ENCODE results near the gene GAS2L2. TPM values are rescaled to one million over a fixed set of nuclear protein-coding genes. Genes with fewer than 3 reads are reported as not detected.

GAS2L2 gene
- total RNA-seq, 1 experiment from 2014 or later: not detected

DNA sequence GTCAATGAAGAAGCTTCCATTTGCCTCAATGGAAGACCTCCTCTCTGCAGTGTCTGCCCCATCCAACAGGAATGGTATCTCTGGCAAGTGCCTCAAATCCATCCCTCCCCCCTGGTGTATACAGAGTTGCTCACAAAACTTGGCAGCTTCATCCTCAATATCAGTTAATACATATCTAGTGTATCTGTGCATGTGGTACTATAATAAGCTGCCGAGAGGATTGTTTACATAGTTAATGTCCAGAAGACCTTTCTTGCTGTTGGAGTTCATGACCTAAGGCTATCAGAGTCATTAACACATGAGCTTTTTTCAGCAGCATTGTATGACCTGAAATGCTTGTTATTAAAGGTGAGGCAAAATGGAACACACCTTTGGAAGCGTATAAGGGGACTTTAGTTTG lies 35.6 kb downstream of the GAS2L2 start:
- Histone ChIP-seq H2AFZ (ENCODE audit: low read length) (no peak overlapping the region), H3K9me2 (replicated peaks; ENCODE audit: low read length) (no peaks in the 10 kb centered on the region), H3K4me2 (ENCODE audit: low read length) (no peak overlapping the region), H3K9me3 (ENCODE audit: low read length) (no peaks in the 10 kb centered on the region), H3F3A (ENCODE audit: low read length, unreplicated experiment) (no peaks in the 10 kb centered on the region), H3K4me1 (ENCODE audit: insufficient read depth, low read length) (no peaks in the 10 kb centered on the region), H3K27me3 (ENCODE audit: low read length) (no peaks in the 10 kb centered on the region), H3K79me2 (ENCODE audit: low read length) (no peaks in the 10 kb centered on the region), H3K27ac (ENCODE audit: low read length) (no peak overlapping the region), H3K9ac (ENCODE audit: low read length) (no peak overlapping the region), H4K20me1 (ENCODE audit: low read length) (no peaks in the 10 kb centered on the region), H3K4me3 (ENCODE audit: low read length) (no peak overlapping the region), H3K36me3 (ENCODE audit: low read depth, low read length) (peaks cover 23% of the 10 kb centered on the region; the same call in 1 of the 2 replicates)
- no peak for TF ChIP-seq EZH2phosphoT487 (IDR thresholded peaks at IDR 0.05; ENCODE audit: borderline replicate concordance, low read length)
- TF ChIP-seq, protein P1, sequence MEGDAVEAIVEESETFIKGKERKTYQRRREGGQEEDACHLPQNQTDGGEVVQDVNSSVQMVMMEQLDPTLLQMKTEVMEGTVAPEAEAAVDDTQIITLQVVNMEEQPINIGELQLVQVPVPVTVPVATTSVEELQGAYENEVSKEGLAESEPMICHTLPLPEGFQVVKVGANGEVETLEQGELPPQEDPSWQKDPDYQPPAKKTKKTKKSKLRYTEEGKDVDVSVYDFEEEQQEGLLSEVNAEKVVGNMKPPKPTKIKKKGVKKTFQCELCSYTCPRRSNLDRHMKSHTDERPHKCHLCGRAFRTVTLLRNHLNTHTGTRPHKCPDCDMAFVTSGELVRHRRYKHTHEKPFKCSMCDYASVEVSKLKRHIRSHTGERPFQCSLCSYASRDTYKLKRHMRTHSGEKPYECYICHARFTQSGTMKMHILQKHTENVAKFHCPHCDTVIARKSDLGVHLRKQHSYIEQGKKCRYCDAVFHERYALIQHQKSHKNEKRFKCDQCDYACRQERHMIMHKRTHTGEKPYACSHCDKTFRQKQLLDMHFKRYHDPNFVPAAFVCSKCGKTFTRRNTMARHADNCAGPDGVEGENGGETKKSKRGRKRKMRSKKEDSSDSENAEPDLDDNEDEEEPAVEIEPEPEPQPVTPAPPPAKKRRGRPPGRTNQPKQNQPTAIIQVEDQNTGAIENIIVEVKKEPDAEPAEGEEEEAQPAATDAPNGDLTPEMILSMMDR (conservative IDR thresholded peaks at IDR 0.05; ENCODE audit: low read depth, low read length): no peak
- TF ChIP-seq EZH2 (IDR thresholded peaks at IDR 0.05; ENCODE audit: low read length, unreplicated experiment): no peak
- DNase-seq: no peak
- intact Hi-C loops (cut with micrococcal nuclease): no loop called here
- CTCF ChIA-PET: no interaction called here
- ATAC-seq: no peak
- POLR2A ChIA-PET (ENCODE audit: unreplicated experiment): no interaction called here
- no TSS peak for BruUV-seq (replicated peaks)

DNA sequence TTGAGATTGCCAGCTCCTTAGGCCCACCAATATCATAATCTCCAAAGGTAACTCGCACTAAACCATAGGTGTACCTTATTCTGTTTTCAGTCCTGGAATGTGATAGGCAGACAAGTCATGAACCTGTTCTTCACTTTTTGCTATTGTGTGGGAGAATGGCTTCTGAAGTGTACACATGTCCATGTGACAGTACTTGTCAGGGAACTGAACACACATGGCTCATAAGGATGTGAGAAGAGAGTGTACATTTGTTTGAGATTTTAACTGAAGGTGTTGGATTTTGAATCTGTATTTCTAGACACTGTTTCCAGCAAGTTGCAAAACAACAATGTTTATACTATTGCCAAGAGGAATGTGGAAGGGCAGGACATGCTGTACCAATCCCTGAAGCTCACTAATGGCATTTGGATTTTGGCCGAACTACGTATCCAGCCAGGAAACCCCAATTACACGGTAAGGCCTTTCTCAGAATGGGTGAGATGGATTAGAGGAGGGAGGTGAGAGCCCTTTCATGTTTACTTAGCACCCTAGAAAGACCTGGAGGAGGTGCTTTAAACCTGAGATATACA lies 36.1 kb downstream of the GAS2L2 start:
- intact Hi-C loops (cut with micrococcal nuclease): no loop called here
- Histone ChIP-seq H3K4me1 (ENCODE audit: insufficient read depth, low read length) (no peaks in the 10 kb centered on the region), H2AFZ (ENCODE audit: low read length) (no peak overlapping the region), H3K36me3 (ENCODE audit: low read depth, low read length) (peaks cover 23% of the 10 kb centered on the region; the same call in 1 of the 2 replicates), H3K9me3 (ENCODE audit: low read length) (no peaks in the 10 kb centered on the region), H3K79me2 (ENCODE audit: low read length) (no peaks in the 10 kb centered on the region), H3F3A (ENCODE audit: low read length, unreplicated experiment) (no peaks in the 10 kb centered on the region), H3K27ac (ENCODE audit: low read length) (no peak overlapping the region), H3K27me3 (ENCODE audit: low read length) (no peaks in the 10 kb centered on the region), H3K4me2 (ENCODE audit: low read length) (no peak overlapping the region), H3K4me3 (ENCODE audit: low read length) (no peak overlapping the region), H3K9ac (ENCODE audit: low read length) (no peak overlapping the region), H3K9me2 (replicated peaks; ENCODE audit: low read length) (no peaks in the 10 kb centered on the region), H4K20me1 (ENCODE audit: low read length) (no peaks in the 10 kb centered on the region)
- POLR2A ChIA-PET (ENCODE audit: unreplicated experiment): no interaction called here
- ATAC-seq (no peak), DNase-seq (no peak)
- no TSS peak for BruUV-seq (replicated peaks)
- TF ChIP-seq EZH2phosphoT487 (IDR thresholded peaks at IDR 0.05; ENCODE audit: borderline replicate concordance, low read length): no peak
- TF ChIP-seq EZH2 (IDR thresholded peaks at IDR 0.05; ENCODE audit: low read length, unreplicated experiment): no peak
- TF ChIP-seq, protein P1 (conservative IDR thresholded peaks at IDR 0.05; ENCODE audit: low read depth, low read length): no peak
- CTCF ChIA-PET: no interaction called here

DNA sequence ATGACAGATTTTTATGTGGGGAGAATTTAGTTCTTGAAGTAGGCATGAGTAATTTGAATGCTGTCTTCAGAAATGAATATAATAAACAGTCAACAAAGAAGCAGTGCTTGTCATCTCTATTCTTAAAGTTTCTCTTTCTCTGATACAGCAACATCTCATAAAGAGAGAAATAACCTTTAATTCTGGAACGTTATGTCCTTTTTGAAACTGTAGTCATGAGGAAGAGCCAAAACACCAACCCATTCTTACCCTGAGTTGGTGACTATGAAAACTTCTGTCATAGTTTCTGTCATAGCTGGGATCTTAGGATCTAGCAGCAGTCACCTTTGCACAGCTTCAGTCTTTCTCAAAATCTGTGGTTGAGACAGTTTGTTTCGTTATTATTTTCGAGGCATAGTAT lies 36.9 kb downstream of the GAS2L2 start:
- no peak for DNase-seq
- Histone ChIP-seq H3K79me2 (ENCODE audit: low read length) (no peaks in the 10 kb centered on the region), H3K27ac (ENCODE audit: low read length) (no peak overlapping the region), H3F3A (ENCODE audit: low read length, unreplicated experiment) (no peaks in the 10 kb centered on the region), H3K4me2 (ENCODE audit: low read length) (no peak overlapping the region), H2AFZ (ENCODE audit: low read length) (no peak overlapping the region), H3K9me2 (replicated peaks; ENCODE audit: low read length) (no peaks in the 10 kb centered on the region), H3K9me3 (ENCODE audit: low read length) (no peaks in the 10 kb centered on the region), H3K9ac (ENCODE audit: low read length) (no peak overlapping the region), H3K4me3 (ENCODE audit: low read length) (no peak overlapping the region), H4K20me1 (ENCODE audit: low read length) (no peaks in the 10 kb centered on the region), H3K4me1 (ENCODE audit: insufficient read depth, low read length) (no peaks in the 10 kb centered on the region), H3K27me3 (ENCODE audit: low read length) (no peaks in the 10 kb centered on the region), H3K36me3 (ENCODE audit: low read depth, low read length) (peaks cover 23% of the 10 kb centered on the region; the same call in 1 of the 2 replicates)
- CTCF ChIA-PET: no interaction called here
- intact Hi-C loops (cut with micrococcal nuclease): no loop called here
- no TSS peak for BruUV-seq (replicated peaks)
- ATAC-seq: no peak
- POLR2A ChIA-PET (ENCODE audit: unreplicated experiment): no interaction called here
- TF ChIP-seq EZH2phosphoT487 (IDR thresholded peaks at IDR 0.05; ENCODE audit: borderline replicate concordance, low read length): no peak
- no peak for TF ChIP-seq EZH2 (IDR thresholded peaks at IDR 0.05; ENCODE audit: low read length, unreplicated experiment)
- TF ChIP-seq, protein P1 (conservative IDR thresholded peaks at IDR 0.05; ENCODE audit: low read depth, low read length): no peak
